Cardiac fibroblast (primary cell): ENCODE measurements around the gene MCU.

Experiments
- DNase-seq, 2 donors: peaks; one replicate each; pipeline versions ENCODE4 v3.0.0 to v3.0.0-alpha.2; 2010; ENCODE audit warnings: low read depth in 2 of 2
- H3K4me3 ChIP-seq, 2 donors: replicated peaks in 1 of 2; 1 replicate in 1 of 2; 2 replicates in 1 of 2; pipeline ENCODE4 v1.5.1; 2011; ENCODE audit warnings: low read depth in 2 of 2, low read length in 2 of 2, mild to moderate bottlenecking in 2 of 2, moderate library complexity in 1 of 2
- TF ChIP-seq, protein P1 (sequence below): IDR thresholded peaks from one replicate; pipeline ENCODE4 v1.5.1; 2011; ENCODE audit warnings: low read depth, mild to moderate bottlenecking, low read length, inconsistent platforms

Gene MCU

DNA sequence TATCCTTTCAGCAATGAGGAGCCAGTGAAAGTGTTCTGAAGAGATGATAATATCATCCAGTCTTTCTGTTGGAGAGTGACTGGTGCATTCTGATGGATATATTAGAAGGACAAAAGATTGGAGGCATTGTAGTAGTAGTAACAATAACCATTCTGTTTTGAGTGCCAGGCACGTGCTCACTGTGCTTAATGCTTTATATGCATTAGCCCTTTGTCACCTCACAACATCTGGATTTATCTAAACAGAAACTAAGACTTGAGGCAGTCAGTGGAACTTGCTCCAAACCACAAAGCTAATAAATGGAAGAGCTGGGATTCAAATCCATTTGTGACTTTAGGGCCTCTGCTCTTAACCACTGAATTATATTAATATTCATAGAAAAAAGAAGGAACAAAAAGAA, 117.1 kb downstream of the MCU start:
- H3K4me3 ChIP-seq, result no peak overlapping the region
- DNase-seq, result no peak
- TF ChIP-seq, protein P1, sequence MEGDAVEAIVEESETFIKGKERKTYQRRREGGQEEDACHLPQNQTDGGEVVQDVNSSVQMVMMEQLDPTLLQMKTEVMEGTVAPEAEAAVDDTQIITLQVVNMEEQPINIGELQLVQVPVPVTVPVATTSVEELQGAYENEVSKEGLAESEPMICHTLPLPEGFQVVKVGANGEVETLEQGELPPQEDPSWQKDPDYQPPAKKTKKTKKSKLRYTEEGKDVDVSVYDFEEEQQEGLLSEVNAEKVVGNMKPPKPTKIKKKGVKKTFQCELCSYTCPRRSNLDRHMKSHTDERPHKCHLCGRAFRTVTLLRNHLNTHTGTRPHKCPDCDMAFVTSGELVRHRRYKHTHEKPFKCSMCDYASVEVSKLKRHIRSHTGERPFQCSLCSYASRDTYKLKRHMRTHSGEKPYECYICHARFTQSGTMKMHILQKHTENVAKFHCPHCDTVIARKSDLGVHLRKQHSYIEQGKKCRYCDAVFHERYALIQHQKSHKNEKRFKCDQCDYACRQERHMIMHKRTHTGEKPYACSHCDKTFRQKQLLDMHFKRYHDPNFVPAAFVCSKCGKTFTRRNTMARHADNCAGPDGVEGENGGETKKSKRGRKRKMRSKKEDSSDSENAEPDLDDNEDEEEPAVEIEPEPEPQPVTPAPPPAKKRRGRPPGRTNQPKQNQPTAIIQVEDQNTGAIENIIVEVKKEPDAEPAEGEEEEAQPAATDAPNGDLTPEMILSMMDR, result no peak

DNA sequence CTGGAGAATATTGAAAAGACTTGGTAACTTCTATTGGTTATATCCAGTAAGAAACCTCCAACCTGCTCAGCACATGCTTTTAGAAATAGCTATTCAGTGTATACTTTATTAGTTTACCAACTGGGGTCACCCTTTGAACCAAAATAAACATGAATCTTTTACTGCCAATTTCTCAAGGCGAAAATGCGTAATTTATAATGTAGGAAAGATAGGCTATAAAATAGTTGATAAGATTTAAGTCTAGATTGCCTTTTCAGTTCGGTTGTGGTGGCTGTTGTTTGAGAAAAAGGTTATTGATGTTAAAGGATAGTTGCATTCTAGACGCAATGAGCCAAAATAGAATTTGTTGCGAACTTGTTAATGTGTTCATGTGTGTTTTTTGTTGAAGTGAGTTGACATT, 119.0 kb downstream of the MCU start:
- H3K4me3 ChIP-seq, result no peak overlapping the region
- TF ChIP-seq, protein P1, result no peak
- no peak for DNase-seq

GRCh38 chr10:72812415-72812752, 120.4 kb downstream of the MCU start:
- no peak for DNase-seq
- no peak overlapping the region for H3K4me3 ChIP-seq
- TF ChIP-seq, protein P1, result no peak

GRCh38 chr10:72812753-72813430, 120.9 kb downstream of the MCU start:
- TF ChIP-seq, protein P1, result no peak
- DNase-seq, result peak; percentile 62 to 79
- H3K4me3 ChIP-seq, result no peak overlapping the region

DNA sequence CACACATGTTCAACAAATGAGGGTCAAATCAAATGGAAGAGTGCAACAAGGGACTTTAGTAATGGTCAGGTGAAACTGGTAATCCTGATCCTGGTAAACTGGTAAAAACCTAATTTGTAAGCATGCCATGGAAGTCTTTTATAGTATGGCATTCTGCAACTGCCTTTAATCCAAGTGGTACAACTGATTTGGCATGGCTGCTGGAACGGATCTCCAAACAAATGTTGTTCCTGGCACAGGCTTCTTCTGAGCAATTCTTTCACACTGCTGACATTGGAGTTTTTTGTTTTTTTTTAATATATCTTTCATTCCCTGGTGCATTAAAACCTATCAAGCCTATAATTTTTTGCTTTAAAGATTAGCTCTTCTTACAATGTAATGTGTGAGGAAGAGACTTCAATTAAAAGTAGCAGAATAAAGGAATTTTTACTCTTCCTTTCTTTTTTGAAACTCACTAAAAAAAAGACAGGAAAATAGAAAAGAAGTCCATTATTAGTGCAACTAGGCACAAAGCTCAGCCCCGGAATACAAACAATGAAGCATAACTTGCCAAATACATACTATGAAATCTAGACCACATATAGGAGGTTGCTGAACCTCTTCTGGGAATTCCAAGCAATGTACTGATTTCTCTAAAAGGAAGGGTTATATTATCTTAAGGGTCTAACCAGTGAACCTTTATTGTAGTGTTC, 122.3 kb downstream of the MCU start:
- H3K4me3 ChIP-seq, result no peak overlapping the region
- DNase-seq, result peak; percentile 36 to 63
- TF ChIP-seq, protein P1, result no peak

GRCh38 chr10:72816565-72816964, 124.6 kb downstream of the MCU start:
- TF ChIP-seq, protein P1, result no peak
- no peak for DNase-seq
- no peak overlapping the region for H3K4me3 ChIP-seq
